Activated CD4-positive, CD25-positive, alpha-beta regulatory T cell (primary cell): ENCODE measurements around the gene TEX36.
"Not testable (repeated sequence)": the region's sequence is repeated elsewhere in the genome, so short reads cannot be mapped to it uniquely, and the experiment has no call there.

Experiments
- DNase-seq, 4 experiments: peaks; one replicate each; lab custom pipeline; 2025; lab: John Stamatoyannopoulos, UW

TEX36 gene

GRCh38 chr10:125692196-125692595, 9.2 kb upstream of the TEX36 start:
- no peak for DNase-seq

DNA sequence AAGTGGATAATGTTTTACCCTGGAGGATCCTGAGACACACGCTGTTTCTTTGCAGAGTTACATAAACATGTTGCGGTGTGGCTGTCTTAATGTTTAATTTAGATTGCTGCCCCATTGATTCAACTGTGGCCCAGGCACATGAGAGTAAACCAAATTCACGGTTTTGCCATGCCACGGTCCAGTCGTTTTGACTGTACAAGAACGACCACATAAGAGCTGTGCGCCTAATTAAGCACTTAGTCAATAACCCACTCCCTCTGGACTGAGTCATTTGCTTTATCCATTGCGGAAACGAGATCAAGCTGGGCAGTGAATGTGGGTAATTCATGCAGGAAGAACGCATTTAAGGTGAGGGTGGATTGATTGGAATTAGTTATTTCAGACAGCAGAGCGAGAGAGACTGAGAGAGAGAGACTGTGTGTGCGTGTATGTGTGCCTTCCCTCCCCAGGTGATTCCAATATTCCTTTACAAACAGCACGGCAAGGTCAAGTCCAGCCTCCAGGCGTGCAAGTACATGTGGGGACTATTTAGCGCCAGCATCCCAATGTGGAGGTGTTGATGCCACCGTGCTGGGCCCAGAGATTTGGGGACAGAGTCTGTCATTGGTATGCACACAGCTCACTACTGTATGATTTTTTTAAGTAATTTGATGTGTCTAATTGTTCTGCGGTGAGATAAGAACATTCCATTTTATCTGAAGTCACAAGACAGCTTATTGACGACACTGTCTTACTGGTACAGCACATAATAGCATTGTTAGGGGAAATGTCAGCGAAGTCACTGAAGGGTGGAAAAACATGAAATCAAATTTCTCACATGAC, 8.4 kb upstream of the TEX36 start:
- no peak for DNase-seq

DNA sequence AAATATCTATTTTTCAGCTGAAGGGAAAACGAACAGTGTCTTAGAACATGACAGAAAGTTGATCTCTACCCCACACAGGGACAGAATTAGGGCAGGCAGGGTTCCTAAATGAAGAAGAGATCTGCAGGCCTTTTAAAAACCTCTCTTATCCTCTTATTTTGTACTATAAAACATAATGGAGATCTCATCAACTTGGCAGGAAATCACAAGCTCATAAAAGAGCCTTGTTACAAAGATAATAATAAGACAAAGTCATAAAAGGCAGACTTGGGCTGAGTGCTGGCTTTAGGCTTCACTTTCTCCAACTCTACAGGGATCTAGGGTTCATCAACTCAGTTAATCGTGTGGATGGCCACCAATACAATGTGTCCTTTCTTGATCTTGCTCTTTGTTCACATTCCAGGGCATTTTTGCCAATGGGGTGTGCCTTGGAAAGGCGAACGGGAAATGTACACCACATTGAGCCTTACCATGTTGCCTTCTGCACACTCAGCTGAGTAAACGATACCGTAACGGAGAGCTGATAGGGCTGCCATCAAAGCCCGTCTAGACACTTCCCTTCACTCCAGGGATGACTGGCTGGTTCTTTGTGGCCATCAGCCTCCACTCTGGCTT, 7.1 kb upstream of the TEX36 start:
- DNase-seq, result no peak

GRCh38 chr10:125687507-125688185, 4.7 kb upstream of the TEX36 start:
- no peak for DNase-seq

DNA sequence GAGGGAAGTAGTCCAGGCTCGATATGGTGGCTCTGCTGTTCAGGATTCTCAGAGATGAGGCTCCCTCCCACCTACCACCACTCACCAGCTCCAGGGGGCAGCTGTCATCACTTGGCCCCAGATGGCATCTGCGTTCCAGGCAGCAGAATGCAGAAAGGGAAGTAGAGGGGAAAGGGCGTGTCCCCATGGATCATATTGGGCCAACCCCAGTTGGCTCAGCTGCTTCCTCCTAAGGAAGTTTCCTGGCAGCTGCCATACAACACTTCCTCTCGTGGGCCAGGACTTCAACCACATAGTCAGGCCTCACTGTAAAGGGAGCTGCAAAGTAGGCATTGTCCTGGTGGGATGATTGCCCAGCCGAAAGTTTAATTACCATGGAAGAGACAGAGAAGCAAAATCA, 1.6 kb upstream of the TEX36 start:
- DNase-seq, result no peak

- no peak for DNase-seq
These were observed 858 bp upstream of the TEX36 start for GRCh38 chr10:125683821-125684220.

- no peak for DNase-seq
These were observed 3.5 kb downstream of the TEX36 start for GRCh38 chr10:125679436-125679835.

DNA sequence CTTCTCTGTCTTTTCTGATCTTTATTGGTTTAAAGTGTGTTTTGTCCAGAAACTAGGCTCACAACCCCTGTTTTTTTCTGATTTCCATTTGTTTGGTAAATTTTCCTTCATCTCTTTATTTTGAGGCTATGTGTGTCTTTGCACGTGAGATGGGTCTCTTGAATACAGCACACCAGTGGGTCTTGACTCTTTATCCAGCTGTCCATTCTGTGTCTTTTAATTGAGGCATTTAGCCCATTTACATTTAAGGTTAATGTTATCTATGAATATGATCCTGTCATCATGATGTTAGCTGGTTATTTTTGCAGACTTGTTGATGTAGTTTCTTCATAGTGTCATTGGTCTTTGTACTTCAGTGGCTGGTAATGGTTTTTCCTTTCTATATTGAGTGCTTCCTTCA, 10.1 kb downstream of the TEX36 start:
- DNase-seq, result no peak

- no peak for DNase-seq
These were observed 20.4 kb downstream of the TEX36 start for GRCh38 chr10:125662584-125662983.

DNA sequence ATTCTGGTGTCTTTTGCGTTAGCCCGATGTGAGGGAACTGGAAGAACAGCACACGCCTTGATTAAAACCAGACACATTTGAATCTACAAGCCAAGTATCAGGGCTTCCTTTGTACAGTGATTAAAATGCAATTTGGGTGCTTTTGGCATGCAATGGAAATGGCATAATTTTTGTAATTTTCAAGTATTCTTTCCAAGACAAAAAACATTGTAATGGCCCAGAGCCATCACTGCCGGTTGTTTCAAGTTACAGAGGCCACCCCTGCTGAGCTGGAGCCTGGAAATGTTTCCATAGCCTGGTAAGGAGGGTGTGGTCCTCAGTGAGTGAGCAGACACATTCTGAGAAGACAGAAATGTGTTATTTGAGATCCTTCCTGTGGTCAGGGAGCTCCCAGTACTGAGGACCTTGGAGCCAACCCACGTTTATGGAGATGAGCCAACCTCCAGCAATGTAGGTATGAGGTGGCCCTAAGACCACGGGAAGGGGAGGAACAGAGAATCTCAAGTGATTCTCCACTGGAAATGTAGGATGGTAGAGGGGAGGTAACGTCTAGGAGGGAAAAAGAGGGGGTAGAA, 20.9 kb downstream of the TEX36 start:
- DNase-seq, result no peak

- no peak for DNase-seq
These were observed 21.5 kb downstream of the TEX36 start for GRCh38 chr10:125661431-125661940.

DNA sequence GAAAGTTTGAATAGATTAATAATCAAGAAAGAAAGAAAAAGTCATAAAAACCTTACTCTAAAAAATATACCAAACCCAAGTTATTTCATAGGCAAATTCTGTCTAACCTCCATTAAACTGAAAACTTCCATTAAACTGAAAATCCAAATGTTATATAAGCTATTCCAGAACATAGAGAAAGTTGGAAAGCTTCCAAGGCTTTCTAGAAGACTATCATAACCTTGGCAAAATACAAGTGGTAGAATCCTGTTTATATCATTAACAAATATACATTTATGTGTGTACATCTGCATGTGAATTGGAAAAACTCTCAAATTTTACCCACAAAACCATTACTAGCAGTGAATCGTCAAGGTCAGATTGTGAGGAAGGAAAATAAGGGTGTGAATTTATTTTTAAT, 23.9 kb downstream of the TEX36 start:
- no peak for DNase-seq

- DNase-seq, result no peak
These were observed 26.4 kb downstream of the TEX36 start for GRCh38 chr10:125656523-125656922.

DNA sequence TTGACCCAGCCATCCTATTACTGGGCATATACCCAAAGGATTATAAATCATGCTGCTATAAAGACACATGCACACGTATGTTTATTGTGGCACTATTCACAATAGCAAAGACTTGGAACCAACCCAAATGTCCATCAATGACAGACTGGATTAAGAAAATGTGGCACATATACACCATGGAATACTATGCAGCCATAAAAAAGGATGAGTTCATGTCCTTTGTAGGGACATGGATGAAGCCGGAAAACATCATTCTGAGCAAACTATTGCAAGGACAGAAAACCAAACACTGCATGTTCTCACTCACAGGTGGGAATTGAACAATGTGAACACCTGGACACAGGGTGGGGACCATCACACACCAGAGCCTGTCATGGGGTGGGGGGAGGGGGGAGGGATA, 29.9 kb downstream of the TEX36 start:
- DNase-seq, result not testable (repeated sequence)

DNA sequence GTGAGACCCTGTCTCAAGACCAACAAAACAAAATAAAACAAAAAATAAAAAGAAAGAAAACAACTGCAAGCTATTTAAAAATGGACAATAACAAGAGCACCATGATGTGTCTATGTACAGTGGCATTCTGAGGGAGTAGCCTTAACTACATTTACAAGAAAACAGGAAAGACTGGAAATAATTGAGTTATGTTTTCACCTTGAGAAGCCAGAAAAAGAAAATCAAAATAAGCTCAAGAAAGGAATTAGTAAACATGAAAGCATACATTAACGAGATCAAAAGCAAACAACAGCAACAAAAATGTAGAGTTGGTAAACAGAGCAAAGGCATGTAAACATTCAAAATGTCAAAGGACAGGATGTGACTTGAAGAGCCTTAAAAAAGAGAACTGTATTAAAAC, 36.7 kb downstream of the TEX36 start:
- no peak for DNase-seq

- no peak for DNase-seq
These were observed 41.6 kb downstream of the TEX36 start for GRCh38 chr10:125641398-125641797.

GRCh38 chr10:125640653-125641052, 42.3 kb downstream of the TEX36 start:
- DNase-seq, result no peak

DNA sequence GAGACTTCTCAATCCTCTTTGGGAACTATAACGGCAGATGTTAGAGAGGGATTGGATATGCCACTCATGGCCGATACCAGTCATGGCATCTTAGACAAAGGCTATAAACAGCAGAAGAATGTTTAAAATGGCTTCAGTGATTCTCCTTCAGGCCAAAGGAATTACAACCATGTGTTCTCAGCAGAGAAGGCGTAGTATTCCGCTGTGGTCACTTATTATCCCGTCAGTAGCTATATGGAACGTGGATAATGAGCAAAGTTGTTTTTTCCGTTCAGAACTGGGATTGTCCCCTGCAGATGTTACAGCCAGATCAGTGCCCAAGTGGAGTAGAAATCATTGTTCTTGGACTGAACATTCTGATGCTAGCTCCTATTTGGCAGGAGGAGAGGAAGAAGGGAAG, 43.1 kb downstream of the TEX36 start:
- DNase-seq, result no peak

GRCh38 chr10:125638555-125638954, 44.4 kb downstream of the TEX36 start:
- no peak for DNase-seq

- DNase-seq, result no peak
These were observed 45.5 kb downstream of the TEX36 start for GRCh38 chr10:125637496-125637895.

DNA sequence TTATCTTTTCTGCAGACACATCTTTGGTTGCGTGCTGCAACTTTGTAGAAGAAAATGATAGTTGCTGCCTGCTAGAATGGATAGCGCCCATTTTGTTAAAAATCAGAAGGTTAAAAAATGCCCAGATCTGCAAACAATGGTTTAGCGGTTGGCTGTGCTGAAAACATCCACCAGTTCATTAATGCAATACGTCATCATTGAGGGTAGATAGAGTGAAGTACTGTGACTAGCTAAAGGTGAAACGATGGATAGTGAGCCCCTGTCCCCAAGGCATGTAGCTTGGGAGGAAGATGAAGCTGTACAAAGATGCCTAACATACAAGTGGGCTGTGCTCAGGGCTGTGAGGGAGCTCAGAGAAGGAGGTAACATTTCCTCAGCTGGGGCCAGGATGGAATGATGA, 48.4 kb downstream of the TEX36 start:
- no peak for DNase-seq

- no peak for DNase-seq
These were observed 49.4 kb downstream of the TEX36 start for GRCh38 chr10:125633517-125633999.
